IPS DF 6.9 (cell line): ENCODE results near the gene ZNF365.
"Not testable (repeated sequence)": the region's sequence is repeated elsewhere in the genome, so short reads cannot be mapped to it uniquely, and the experiment has no call there.

Experiments
- DNase-seq: peaks from one replicate; pipeline ENCODE4 v3.0.0-alpha.2; 2013; ENCODE audit warnings: low read depth, low spot score
- H3K27ac ChIP-seq: one replicate; pipeline ENCODE4 v1.5.1; 2013; ENCODE audit warnings: low read length, control low read depth
- H3K27me3 ChIP-seq: 2 replicates; pipeline ENCODE4 v1.6.1; 2013; ENCODE audit warnings: mild to moderate bottlenecking, low read length; ENCODE audit not compliant: control insufficient read depth, insufficient read depth
- H3K36me3 ChIP-seq: 2 replicates; pipeline ENCODE4 v1.6.1; 2013; ENCODE audit warnings: low read length; ENCODE audit not compliant: control insufficient read depth, insufficient read depth
- H3K4me1 ChIP-seq: 2 replicates; pipeline ENCODE4 v1.6.1; 2013; ENCODE audit warnings: low read length; ENCODE audit not compliant: control insufficient read depth, insufficient read depth
- H3K4me3 ChIP-seq: 2 replicates; pipeline ENCODE4 v1.5.1; 2013; ENCODE audit warnings: mild to moderate bottlenecking, low read length
- H3K9me3 ChIP-seq: 2 replicates; pipeline ENCODE4 v1.6.1; 2013; ENCODE audit warnings: low read length, inconsistent platforms; ENCODE audit not compliant: control insufficient read depth, insufficient read depth
- WGBS: extraction: QIAGEN DNeasy Blood & Tissue Kit; methylation state at CpG from one replicate; pipeline ENCODE4 v1.1.7; 2013; ENCODE audit warnings: mixed read lengths, missing lambda C conversion rate; ENCODE audit not compliant: insufficient read length, insufficient coverage; 5-methylcytosine and 5-hydroxymethylcytosine counted together

Gene ZNF365

GRCh38 chr10:62390497-62391176 is 16.5 kb downstream of the ZNF365 start:
- whole genome bisulfite sequencing = no CpG with 5 or more reads among the region's 2 CpGs
- Histone ChIP-seq H3K27ac (no peak overlapping the region), H3K4me1 (no peaks in the 10 kb centered on the region), H3K36me3 (no peaks in the 10 kb centered on the region), H3K27me3 (no peaks in the 10 kb centered on the region), H3K9me3 (no peaks in the 10 kb centered on the region), H3K4me3 (no peak overlapping the region)
- DNase-seq = no peak

DNA sequence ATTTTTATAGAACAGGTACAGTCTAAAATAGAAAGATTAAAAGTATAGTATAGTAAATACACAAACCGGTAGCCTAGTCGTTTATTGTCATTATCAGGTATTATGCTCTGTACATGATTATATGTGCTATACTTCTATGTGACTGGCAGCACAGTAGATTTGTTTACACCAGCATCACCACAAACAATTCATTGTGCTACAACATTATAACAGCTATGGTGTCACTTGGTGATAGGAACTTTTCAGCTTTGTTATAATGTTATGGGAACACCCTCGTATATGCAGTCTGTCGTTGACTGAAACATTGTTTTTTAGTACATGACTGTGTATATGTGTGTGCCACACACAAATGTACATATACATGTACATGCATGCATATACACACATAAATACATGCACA is 19.1 kb downstream of the ZNF365 start:
- H3K27me3 ChIP-seq = no peaks in the 10 kb centered on the region
- no peak for DNase-seq
- no peak overlapping the region for H3K4me3 ChIP-seq
- WGBS = no CpG with 5 or more reads among the region's 4 CpGs
- no peaks in the 10 kb centered on the region for H3K4me1 ChIP-seq
- H3K36me3 ChIP-seq = no peaks in the 10 kb centered on the region
- no peak overlapping the region for H3K27ac ChIP-seq
- H3K9me3 ChIP-seq = no peaks in the 10 kb centered on the region

DNA sequence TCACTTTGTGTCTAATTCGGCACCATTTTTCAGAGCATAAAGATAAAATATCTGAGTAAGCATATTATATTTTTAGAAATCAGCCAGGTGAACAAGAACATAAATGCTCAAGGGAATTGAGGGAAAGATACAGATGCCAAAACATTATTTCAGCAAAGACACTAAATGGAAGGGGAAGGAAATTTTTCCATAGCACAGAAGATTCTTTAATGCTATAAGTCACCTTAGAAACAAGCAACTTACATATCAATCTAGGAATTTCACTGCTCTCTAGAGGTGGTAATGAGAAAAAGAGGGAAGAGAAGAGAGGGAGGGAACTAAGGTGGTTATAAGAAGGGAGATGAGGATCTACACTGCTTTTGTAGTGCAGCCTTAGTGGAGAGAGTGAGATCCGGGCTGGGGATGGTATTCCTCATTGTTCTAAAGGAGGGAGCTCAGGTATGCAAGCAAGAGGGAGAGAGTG is 20.4 kb downstream of the ZNF365 start:
- no CpG with 5 or more reads among the region's 2 CpGs for WGBS
- Histone ChIP-seq H3K27ac (no peak overlapping the region), H3K9me3 (no peaks in the 10 kb centered on the region), H3K4me1 (no peaks in the 10 kb centered on the region), H3K4me3 (no peak overlapping the region), H3K36me3 (no peaks in the 10 kb centered on the region), H3K27me3 (no peaks in the 10 kb centered on the region)
- no peak for DNase-seq

DNA sequence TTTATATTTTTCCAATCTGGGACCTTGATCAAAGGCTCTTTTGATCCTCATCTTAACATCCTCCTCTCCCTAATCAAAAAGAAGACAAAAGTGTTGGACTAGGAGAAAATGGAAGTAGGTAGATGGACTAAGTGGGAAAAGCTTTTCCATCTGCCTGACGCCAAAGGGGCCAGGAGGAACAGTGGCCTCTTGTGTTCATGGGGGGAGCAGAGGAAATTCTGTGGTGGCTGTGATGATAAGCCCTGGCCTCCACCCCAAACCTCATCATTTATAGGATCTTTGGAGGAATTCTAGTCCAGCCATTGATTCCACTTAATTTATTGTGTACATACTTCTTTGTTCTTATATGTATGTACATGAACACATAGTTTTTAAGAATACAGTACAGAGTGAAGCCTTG is 21.7 kb downstream of the ZNF365 start:
- Histone ChIP-seq H3K27me3 (no peaks in the 10 kb centered on the region), H3K36me3 (no peaks in the 10 kb centered on the region), H3K9me3 (no peaks in the 10 kb centered on the region), H3K4me1 (no peaks in the 10 kb centered on the region), H3K4me3 (no peak overlapping the region), H3K27ac (no peak overlapping the region)
- no CpG with 5 or more reads among the region's 1 CpG for WGBS
- no peak for DNase-seq

DNA sequence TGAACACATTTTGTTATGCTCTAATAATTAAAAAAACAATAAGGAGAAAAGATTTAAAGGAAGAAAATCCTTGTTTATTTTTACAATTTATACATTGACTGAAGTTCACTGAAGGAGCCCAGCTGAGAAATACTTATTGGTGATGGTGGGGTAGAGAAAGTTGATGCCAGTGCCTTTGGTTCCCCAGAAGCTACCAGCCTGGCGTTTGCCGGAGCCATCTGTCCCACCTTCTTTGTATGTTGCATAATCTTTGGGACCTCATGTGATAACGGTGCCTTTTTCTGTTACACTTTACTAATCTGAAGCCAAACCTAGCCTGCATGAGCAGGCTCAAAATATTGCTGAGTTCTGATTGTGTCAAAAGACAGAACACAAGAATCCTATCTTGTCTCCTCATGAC is 22.7 kb downstream of the ZNF365 start:
- WGBS = no CpG with 5 or more reads among the region's 3 CpGs
- no peaks in the 10 kb centered on the region for H3K4me1 ChIP-seq

DNA sequence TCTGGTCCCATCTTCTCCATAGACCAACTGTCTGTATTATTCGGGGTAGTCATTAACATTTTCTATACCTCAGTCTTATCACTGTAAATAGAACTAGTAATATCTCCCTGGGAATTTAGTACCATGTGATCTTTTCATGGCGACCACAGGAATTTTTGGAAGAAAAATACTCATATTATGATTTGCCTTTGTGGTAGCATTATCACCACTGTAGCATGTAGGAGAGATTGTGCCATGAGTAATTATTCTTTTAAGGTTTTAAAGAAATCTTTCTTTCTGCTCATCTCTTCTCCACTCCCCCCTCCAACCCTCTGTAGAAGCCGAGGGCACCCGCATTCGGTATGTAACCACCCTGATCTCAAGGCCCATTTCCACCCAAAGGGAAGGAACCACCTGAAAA is 25.0 kb downstream of the ZNF365 start:
- H3K27me3 ChIP-seq = no peaks in the 10 kb centered on the region
- H3K27ac ChIP-seq = no peak overlapping the region
- no peak overlapping the region for H3K4me3 ChIP-seq
- no CpG with 5 or more reads among the region's 5 CpGs for WGBS
- no peak for DNase-seq
- no peaks in the 10 kb centered on the region for H3K9me3 ChIP-seq
- no peaks in the 10 kb centered on the region for H3K4me1 ChIP-seq
- no peaks in the 10 kb centered on the region for H3K36me3 ChIP-seq

More for the DNA sequence above, 22.7 kb downstream of the ZNF365 start:
- no peak for DNase-seq
- no peaks in the 10 kb centered on the region for H3K9me3 ChIP-seq
- H3K36me3 ChIP-seq = no peaks in the 10 kb centered on the region
- no peak overlapping the region for H3K27ac ChIP-seq
- H3K27me3 ChIP-seq = no peaks in the 10 kb centered on the region
- H3K4me3 ChIP-seq = no peak overlapping the region

- no peaks in the 10 kb centered on the region for H3K36me3 ChIP-seq
- no peaks in the 10 kb centered on the region for H3K27me3 ChIP-seq
- H3K4me1 ChIP-seq = no peaks in the 10 kb centered on the region
- no peaks in the 10 kb centered on the region for H3K9me3 ChIP-seq
- no peak overlapping the region for H3K27ac ChIP-seq
- DNase-seq = no peak
- H3K4me3 ChIP-seq = no peak overlapping the region
Observed at GRCh38 chr10:62402508-62402907, 28.3 kb downstream of the ZNF365 start.

DNA sequence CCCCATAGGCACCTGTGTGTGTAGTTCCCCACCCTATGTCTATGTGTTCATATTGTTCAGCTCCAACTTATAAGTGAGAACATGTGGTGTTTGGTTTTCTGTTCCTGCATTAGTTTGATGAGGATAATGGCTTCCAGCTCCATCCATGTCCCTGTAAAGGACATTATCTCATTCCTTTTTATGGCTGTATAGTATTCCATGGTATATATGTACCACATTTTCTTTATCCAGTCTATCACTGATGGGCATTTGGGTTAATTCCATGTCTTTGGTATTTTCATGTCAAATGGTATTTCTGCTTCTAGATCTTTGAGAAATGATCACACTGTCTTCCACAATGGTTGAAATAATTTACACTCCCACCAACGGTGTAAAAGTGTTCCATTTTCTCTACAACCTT is 36.4 kb downstream of the ZNF365 start:
- not testable (repeated sequence) for H3K36me3 ChIP-seq, DNase-seq, H3K27me3 ChIP-seq, H3K4me3 ChIP-seq, H3K4me1 ChIP-seq, H3K27ac ChIP-seq, H3K9me3 ChIP-seq
- WGBS = no CpG with 5 or more reads among the region's 1 CpG

GRCh38 chr10:62410934-62411333 is 36.8 kb downstream of the ZNF365 start:
- WGBS = no CpG with 5 or more reads among the region's 1 CpG
- not testable (repeated sequence) for H3K36me3 ChIP-seq, H3K27ac ChIP-seq, H3K4me3 ChIP-seq, H3K27me3 ChIP-seq, H3K4me1 ChIP-seq, H3K9me3 ChIP-seq, DNase-seq

DNA sequence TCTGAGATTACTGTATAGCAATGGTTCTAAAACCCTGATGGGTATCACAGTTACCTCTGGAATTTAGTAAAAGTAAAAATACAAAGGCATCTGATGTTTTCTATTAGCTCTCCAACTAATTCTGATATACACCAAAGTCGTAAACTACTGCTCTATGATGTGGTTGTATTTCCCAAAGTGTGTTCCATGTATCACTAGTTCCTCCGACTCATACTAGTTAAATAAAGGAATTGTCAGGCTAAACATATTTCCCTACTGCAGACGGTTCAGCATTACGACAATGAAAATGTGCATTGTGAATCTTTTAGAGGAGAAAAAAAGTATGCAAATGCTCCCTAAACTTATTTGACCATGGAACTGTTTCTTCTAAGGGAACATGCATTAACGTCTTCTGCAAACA is 38.9 kb downstream of the ZNF365 start:
- Histone ChIP-seq H3K4me3 (no peak overlapping the region), H3K27me3 (no peaks in the 10 kb centered on the region), H3K36me3 (no peaks in the 10 kb centered on the region), H3K9me3 (no peaks in the 10 kb centered on the region), H3K27ac (no peak overlapping the region), H3K4me1 (no peaks in the 10 kb centered on the region)
- no CpG with 5 or more reads among the region's 5 CpGs for WGBS
- DNase-seq = no peak

DNA sequence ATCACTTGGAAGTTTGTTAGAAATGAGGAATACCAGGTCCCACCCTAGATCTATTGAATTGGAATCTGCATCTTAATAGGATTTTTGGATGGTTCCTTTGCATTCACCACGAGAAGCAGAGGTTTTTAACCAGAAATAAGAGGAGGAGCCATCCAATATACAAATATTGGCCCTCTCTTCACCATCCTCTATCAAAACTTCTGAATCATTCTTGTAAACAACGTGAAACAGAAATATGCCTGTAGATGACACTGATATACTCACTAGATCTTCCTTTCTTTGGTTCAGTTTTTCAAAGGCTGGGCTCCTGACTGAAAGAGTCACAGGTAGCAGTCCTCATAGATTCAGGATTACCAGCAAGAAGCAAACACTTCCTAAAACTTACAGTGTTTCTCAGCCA is 39.5 kb downstream of the ZNF365 start:
- no peaks in the 10 kb centered on the region for H3K4me1 ChIP-seq
- no CpG with 5 or more reads among the region's 2 CpGs for WGBS
- no peak overlapping the region for H3K4me3 ChIP-seq
- no peaks in the 10 kb centered on the region for H3K27me3 ChIP-seq
- H3K27ac ChIP-seq = no peak overlapping the region
- DNase-seq = no peak
- H3K9me3 ChIP-seq = no peaks in the 10 kb centered on the region
- H3K36me3 ChIP-seq = no peaks in the 10 kb centered on the region
